HG02943 (cell line): ENCODE data around the gene RIC1.
"Not testable (repeated sequence)": the region's sequence is repeated elsewhere in the genome, so short reads cannot be mapped to it uniquely, and the experiment has no call there.

Experiments used
- ATAC-seq: cut with Tn5 transposase; IDR thresholded peaks from one replicate; pipeline ENCODE4 v1.9.1; 2021; ENCODE audit warnings: mild to moderate bottlenecking, low read depth, moderate library complexity; ENCODE audit not compliant: unreplicated experiment

The RIC1 gene, protein sequence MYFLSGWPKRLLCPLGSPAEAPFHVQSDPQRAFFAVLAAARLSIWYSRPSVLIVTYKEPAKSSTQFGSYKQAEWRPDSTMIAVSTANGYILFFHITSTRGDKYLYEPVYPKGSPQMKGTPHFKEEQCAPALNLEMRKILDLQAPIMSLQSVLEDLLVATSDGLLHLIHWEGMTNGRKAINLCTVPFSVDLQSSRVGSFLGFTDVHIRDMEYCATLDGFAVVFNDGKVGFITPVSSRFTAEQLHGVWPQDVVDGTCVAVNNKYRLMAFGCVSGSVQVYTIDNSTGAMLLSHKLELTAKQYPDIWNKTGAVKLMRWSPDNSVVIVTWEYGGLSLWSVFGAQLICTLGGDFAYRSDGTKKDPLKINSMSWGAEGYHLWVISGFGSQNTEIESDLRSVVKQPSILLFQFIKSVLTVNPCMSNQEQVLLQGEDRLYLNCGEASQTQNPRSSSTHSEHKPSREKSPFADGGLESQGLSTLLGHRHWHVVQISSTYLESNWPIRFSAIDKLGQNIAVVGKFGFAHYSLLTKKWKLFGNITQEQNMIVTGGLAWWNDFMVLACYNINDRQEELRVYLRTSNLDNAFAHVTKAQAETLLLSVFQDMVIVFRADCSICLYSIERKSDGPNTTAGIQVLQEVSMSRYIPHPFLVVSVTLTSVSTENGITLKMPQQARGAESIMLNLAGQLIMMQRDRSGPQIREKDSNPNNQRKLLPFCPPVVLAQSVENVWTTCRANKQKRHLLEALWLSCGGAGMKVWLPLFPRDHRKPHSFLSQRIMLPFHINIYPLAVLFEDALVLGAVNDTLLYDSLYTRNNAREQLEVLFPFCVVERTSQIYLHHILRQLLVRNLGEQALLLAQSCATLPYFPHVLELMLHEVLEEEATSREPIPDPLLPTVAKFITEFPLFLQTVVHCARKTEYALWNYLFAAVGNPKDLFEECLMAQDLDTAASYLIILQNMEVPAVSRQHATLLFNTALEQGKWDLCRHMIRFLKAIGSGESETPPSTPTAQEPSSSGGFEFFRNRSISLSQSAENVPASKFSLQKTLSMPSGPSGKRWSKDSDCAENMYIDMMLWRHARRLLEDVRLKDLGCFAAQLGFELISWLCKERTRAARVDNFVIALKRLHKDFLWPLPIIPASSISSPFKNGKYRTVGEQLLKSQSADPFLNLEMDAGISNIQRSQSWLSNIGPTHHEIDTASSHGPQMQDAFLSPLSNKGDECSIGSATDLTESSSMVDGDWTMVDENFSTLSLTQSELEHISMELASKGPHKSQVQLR (N-terminal part only)

DNA sequence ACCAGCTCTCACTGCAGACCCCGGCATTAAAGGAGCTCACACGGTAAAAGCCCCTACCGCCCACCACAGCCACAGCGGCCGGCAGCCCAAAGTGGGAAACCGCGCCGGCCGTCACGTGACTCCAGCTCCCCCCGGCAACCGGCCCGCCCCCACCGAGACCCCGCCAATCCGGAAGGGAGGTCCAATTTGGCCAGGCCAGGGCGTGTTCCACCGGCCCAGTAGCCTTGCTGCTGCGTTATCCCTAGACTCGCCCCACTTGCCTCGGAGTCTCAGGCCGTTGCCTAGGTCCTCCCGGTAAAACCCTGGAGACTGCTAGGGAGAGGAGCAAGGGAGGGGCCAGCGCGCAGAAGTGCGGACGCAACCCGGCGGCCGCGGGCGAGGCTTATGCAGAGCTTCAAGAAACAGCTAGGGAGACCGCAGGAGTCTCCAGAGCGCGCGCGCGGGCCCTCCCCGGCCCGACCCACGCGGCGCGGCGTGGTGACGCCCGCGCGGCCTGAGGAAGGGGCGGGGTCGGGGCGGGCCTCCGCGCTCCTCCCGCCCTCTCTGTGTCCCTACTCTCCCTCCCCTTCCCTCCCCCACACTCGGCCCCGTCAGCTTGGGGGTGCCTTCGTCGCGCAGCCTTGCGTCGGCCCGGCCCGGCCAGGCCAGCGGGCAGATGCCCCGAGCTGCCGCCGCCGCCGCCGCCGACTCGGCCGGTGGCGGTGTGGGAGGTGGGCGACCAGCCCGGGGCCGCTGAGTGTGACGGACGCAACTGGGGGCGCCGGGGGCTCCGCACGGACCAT, at the start of gene RIC1:
Gene RIC1 (plus strand): TSS at position 578 of the 782 bp plus-strand sequence. CDS start 203 bp downstream, at position 781.
- ATAC-seq = peak; percentile 50

- no peak for ATAC-seq
Observed at GRCh38 chr9:5579881-5580280, 49.0 kb upstream of the RIC1 start.

DNA sequence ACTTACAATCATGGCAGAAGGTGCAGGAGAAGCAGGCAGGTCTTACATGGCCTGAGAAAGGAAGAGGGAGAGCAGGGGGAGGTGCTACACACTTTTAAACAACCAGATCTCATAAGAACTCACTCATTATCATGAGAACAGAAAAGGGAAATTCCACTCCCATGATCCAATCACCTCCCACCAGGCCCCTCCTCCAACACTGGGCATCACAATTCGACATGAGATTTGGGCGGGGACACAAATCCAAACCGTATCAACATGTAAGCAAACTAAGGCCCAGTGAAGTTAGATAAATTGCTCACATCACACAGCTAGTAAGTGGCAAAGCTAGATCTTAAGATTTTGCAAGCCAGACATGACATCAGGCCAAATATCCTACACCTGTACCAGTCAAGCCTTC, 48.3 kb upstream of the RIC1 start:
- no peak for ATAC-seq

DNA sequence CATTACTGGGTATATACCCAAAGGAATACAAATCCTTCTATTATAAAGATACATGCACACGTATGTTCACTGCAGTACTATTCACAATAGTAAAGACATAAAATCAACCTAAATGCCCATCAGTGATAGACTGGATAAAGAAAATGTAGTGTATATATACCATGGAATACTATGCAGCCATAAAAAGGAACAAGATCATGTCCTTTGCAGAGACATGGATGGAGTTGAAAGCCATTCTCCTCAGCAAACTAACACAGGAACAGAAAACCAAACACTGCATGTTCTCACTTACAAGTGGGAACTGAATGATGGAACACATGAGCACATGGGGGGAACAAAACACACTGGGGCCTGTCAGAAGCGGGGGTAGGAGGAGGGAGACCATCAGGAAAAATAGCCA, 47.2 kb upstream of the RIC1 start:
- ATAC-seq = not testable (repeated sequence)

DNA sequence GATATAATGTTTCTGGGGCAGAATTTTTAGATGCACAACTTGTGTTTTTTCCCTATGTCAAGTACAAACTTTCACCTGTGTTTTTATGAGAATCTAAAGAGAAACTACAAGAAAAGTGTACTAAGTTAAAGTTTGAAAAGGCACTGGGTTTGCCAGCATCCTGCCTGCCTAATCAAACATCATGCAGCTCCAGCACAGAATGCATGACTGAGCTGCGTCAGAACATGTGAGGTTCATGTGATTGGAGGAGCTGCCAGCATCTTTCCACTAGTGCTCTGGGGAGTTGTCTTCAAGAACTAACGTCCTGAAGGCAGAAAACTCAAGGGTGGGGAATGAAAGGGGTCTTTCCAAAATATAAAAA, 46.1 kb upstream of the RIC1 start:
- peak; percentile 62 for ATAC-seq

DNA sequence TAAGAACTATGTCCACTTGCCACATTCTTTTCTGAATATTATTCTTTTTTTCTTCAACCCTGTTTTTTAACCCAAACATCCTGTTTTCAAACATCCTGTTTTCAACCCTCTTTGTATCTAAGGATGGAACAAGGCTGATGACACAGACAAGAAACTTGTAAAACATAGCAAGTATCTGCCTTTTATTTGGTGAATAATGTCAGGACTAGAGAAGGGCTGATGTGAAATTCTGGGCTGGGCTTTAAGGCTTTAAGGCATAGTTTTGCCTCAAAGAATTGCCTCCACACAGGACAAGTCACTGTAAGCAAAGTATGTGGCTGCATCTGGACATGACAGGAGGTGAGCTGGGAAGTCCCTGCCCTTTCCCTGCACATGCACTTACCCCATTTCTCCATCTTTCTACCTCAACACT, 42.5 kb upstream of the RIC1 start:
- ATAC-seq = no peak

- no peak for ATAC-seq
Observed at GRCh38 chr9:5587024-5587423, 41.9 kb upstream of the RIC1 start.

DNA sequence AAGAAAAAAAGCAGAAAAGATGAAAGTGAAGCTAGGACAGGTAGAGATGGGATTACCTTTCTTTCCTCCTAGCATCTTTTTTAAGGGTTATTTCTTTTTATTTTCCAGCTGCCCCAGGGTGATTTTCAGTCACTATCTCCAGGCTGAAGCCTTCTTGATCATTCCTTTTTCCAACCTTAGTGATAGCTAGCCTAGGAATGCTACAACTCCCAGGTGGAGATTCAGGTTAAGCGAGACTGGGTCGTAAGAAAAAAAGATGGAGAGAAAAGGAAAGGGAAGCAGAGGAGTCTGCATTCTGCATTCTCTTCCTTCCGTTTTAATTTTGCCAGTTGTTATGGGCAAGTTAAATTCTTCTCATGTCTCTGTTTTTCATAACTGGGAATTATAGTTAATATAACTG, 36.7 kb upstream of the RIC1 start:
- ATAC-seq = no peak

GRCh38 chr9:5592904-5593303, 36.0 kb upstream of the RIC1 start:
- ATAC-seq = no peak

GRCh38 chr9:5593904-5594303, 35.0 kb upstream of the RIC1 start:
- no peak for ATAC-seq

DNA sequence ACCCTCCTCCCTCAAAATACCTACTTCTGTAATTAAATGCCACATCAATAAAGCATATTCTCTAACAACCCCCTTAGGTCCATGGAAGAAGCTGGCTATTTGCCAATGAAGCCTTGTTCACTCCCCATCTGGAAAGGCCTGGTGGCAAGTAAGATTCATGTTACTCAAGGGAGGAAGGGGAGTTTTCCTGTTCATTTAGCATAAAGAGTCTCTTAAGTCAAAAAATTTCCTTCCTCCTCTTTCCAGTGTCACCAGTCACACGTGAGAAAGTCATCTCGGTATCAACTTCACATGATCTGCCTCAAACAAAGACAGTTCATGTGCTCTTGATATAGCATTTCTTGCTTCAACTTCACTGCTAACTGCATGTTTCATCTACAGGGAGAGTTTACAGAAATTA, 32.7 kb upstream of the RIC1 start:
- no peak for ATAC-seq

- ATAC-seq = no peak
Observed at GRCh38 chr9:5608298-5609225, 20.3 kb upstream of the RIC1 start.

GRCh38 chr9:5609226-5609596, 19.7 kb upstream of the RIC1 start:
- ATAC-seq = no peak

GRCh38 chr9:5610491-5610890, 18.4 kb upstream of the RIC1 start:
- no peak for ATAC-seq

DNA sequence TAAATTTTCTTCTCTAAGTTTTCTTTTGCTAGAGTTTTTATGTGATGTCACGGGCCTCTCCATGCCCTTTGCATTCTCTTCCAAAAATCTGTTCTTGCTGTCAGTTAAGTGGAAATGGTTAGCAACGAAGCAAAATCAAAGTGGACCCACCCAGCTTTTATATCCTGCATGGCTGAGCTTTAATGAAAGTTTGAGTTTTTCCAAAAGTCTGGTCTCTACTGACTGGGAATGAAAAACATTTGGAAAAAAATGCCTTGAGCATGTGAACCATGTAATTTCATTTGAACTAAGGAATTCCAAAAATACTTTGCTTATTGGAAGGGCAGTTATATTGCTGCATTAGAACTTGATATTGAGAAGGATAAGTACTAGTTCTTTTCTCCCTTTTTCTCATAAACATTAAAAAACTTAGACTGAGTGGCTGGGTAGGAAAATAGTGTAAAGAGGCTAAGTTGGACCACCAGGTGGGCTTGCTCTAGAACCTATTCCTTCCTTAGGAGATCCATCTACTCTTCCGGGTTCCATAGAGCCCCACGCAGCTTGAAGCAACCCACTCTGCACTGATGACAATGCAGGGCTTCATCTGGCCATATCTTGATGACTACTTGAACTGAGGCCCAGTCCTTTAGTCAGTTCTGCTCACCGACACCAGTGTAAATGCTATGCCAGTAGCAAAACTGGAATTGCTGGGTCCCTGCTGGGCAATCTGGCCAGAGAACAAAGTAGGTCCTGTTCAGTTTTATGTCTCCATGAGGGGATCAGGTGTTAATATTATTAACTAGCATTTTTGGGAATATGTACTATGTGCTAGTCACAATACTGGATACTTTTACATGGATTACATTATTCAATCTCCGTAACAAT, 17.4 kb upstream of the RIC1 start:
- ATAC-seq = no peak

GRCh38 chr9:5612185-5612530, 16.7 kb upstream of the RIC1 start:
- ATAC-seq = no peak

DNA sequence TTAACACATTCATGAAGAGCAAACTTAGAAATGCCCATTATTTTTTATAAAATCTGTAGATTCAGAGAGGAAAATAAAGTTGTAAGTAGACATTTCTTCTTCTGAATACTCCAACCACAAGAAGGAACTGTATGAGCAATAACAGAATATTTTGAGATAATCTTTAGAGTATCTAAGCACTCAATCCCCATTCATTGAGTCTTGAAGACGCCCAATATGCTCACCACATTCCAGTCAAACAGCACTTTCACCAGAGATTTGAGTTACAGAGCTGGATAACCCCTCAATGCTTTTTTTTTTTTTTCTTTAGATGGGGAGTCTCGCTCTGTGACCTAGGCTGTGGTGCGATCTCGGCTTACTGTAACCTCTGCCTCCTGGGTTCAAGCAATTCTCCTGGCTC, 14.7 kb upstream of the RIC1 start:
- ATAC-seq = no peak

- ATAC-seq = no peak
Observed at GRCh38 chr9:5614985-5615384, 13.9 kb upstream of the RIC1 start.
